ELF-1 (cell line): ENCODE results near the gene ZSCAN22.
"Not testable (repeated sequence)": the region's sequence is repeated elsewhere in the genome, so short reads cannot be mapped to it uniquely, and the experiment has no call there.

Source experiments
- DNase-seq: peaks from one replicate; pipeline ENCODE4 v3.0.0-alpha.2; 2016; ENCODE audit warnings: low read depth, low spot score

ZSCAN22 gene

DNA sequence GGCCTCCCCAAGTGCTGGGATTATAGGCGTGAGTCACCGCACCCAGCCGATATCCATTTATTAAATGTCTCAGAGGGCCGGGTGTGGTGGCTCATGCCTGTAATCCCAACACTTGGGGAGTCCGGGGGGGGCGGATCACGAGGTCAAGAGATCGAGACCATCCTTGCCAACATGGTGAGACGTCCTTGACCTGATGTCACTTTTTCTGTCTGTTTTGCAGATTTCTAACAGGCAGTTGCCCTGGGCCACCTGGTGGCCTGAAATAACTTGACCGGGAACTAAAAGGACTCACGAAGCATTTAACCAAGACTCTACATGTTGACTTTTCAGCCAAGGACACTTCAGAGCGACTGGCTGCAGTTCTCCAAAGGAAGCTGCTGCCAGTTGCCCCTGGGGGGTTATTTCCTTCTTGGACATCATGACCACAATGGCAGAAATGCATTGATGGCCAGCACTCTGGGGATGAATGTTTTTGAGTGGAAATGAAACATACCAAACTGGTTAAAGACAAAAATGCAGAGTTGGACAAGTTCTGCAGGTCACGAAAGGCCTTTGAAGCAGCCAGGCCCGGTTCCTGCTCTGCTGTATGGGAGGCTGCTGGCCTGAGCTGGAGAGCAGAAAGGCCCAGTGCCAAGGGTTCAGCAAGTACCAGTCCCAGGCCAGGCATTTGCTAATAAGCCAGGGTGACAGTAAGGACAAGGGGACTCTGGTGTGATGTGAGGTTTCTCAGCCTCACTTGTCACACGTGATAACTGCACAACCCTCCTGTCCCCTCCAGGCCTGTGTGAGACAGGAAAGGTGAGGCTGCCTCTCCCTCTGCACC lies 45.7 kb downstream of the ZSCAN22 start:
- peak; percentile 53 for DNase-seq

DNA sequence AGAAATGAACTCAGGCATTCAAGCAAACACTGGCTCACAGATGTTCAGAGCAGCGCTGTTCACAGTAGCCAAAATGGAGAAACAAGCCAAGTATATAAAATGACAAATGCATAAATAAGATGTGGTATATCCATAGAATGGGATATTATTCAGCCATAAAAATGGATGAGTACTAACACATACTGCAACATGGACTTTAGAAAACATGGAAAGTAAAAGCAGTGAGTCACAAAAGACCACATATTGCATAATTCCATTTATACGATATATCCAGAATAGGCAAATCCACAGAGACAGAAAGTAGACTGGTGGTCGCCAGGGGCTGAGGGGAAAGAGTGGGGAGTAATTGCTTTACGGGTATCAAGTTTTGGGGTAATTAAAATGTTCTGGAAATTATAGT lies 47.4 kb downstream of the ZSCAN22 start:
- DNase-seq, result no peak

DNA sequence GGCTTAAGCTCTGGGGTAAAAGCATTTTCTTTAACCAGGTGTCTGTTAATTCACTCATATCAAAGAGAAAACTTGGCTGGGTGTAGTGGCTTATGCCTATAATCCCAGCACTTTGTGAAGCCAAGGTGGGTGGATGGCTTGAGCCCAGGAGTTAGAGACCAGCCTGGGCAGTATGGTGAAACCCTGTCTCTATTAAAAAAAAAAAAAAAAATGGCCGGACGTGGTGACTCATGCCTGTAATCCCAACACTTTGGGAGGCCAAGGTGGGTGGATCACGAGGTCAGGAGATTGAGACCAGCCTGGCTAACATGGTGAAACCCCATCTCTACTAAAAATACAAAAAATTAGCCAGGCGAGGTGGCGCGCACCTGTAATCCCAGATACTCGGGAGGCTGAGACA lies 49.9 kb downstream of the ZSCAN22 start:
- DNase-seq, result not testable (repeated sequence)

DNA sequence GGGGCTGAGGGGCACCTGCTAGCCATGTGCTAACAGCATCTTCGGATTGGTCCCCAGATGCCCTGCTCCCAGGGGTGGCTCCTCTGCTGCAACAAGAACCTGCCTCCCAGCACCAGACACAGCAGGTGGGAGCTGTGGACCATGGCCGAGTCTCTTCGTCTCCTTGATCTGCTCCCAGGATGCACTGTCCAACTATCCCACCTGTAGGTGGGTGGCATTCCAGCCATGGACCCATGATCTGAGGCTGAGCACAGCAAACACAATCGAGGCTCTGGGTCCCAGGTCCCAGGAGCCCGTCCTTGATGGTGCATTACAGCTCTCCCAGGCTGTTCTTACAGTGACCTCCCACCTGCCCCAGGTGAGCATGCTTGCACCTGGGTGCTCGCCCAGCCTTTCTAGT lies 52.5 kb downstream of the ZSCAN22 start:
- no peak for DNase-seq

DNA sequence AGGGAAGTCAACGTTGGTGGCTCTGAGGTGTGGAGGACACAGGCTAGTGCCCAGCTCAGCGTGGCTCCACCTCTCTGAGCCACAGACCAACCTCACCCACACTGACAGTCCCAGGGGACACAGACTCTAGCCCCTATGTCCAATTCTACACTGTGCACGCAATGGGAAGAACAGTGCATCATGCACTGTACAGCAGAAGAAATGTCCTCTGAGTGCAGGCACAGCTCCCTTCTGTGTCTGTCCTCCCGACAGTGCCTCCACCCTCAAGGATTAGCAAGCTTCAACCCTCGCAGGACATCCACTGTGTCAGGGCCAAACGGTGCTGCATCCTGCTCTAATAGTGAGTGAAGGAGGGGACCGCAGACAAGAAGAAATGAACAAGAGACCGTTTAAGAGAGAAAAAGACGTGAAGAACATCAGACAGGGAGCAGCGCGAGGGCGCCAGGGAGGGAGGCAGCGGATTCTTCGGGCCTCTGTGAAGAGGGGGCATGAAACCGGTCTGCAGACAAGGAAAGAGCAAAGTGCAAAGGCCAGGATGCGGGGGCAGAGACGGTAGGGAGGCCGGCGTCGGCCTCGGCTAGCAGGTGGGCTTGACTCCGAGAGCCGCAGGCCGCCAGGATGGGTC lies 53.4 kb downstream of the ZSCAN22 start:
- DNase-seq, result no peak

DNA sequence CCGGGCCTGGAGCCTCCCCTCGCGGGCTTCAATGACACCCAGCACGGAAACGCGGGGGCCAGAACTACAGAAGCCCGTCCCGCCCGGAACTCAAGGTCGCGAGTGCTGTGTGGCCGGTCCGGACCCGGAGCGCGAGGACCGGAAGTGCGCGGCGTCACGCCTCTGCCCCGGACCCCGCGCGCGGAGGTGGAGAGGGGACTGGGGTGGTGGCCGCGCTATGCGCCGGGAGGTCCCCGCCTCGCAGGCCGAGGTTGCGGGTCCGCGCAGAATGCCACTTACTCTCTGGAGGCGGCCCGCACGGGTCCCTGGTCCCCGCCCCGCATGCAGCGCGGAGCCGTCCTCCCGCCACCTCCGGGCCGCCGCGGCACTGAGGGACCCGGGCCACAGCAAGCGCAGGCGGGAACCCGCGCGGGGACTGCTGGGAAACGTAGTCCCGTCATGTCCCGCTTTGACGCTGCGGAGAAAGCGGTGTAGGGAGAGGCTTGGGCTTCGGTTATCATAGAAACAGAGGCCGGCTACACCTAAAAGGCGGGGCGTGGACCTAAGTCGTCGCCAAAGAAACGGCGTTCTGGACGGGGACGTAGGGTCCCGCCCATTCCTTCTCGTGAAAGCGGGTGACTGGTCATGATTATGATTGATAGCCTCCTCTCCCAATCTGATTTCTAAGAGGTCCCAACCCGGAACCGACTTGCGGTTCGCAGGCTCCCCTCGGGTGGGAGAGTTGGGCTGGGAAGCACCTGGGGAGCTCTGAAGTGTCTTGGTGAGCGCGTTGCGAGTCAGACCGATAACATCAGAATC lies 54.1 kb downstream of the ZSCAN22 start, which contains the start of gene ZNF837:
ZNF837 (minus strand) TSS at position 369 of the 798 bp plus-strand sequence. CDS start 11,698 bp downstream, outside the sequence.
- DNase-seq, result peak; percentile 100

DNA sequence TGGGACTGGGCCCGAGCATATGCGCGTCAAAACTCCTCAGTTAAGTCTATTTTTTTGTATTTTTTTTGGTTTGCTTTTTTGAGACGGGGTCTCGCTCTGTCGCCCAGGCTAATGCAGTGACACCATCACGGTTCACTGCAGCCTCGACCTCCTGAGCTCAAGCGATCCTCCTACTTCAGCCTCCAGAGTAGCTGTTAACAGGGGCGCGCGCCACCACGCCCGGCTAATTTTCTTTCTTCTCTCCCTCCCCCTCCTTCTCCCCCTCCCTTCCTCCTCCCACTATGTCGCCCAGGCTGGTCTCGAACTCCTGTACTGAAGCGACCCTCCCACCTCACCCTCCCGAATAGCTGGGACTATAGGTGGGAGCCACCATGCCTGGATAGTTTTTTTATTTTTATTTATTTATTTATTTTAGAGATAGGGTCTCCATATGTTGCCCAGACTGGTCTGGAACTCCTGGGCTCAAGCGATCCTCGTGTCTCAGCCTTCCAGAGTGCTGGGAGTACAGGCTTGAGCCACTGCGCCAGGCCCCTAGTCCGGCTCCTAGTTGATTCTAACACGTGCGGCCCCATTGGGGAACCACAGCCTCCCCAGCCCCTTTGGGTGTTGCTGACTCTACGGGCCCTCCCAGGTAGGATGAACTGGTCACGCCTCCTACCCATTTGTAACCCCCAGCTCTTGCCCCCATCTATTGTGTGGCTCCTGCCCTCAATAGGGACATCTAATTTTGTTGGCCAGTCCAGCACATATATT lies 54.8 kb downstream of the ZSCAN22 start:
- DNase-seq, result no peak

DNA sequence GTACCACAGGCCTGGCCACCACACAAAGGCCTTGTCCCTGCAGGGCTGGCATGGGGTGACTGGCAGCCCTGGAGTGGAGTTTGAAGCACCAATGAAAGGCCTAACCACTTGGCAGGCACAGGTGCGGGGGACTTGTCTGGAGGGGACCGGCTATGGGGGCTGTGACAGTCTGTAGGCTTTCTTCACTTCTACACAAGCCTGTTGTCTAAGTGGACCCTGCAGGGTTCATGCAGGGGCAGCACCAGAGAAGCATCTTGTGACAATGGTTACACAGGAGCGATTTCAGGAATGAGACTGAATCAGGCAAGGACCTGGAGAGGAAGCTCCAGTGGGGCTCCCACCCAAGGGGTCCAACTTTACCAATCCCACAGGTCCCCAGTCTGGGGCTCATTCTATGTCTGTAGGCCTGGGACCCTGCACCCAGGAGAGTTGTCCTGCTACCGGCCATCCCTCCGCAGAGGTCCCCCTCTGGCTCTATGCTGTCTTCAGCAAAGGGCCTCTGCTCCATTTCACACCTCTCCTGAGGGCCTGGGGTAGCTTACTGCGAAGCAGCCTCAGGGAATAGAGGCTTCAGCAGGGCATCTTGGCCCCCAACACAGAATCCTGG lies 56.3 kb downstream of the ZSCAN22 start:
- no peak for DNase-seq

DNA sequence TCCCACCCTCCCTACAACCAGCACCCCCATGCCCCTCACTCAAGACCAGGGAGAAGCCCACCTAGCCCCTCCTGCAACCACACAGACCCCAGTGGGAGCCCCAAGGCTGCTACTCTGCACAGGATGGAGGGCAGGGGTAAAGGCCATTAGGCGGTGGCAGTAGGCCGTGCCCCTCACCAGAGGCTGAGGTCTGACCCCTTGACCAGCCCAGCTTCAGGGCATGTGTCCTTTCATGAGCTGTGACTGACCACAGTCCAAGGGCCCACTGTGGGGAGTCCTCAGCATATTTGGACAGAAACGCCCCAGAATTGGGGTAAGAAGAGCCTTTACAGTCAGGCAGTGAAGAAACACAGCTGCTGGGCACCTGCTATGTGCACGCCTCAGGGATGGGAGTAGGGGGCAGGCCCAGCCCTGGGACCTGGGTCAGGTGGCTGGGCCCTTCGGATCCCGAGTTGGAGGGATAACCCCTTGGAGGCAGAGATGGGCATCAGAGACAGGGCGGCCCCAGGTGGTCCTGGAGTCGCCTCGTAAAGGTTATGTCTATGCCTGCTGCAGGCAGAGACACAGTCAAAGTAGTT lies 58.6 kb downstream of the ZSCAN22 start:
- no peak for DNase-seq

DNA sequence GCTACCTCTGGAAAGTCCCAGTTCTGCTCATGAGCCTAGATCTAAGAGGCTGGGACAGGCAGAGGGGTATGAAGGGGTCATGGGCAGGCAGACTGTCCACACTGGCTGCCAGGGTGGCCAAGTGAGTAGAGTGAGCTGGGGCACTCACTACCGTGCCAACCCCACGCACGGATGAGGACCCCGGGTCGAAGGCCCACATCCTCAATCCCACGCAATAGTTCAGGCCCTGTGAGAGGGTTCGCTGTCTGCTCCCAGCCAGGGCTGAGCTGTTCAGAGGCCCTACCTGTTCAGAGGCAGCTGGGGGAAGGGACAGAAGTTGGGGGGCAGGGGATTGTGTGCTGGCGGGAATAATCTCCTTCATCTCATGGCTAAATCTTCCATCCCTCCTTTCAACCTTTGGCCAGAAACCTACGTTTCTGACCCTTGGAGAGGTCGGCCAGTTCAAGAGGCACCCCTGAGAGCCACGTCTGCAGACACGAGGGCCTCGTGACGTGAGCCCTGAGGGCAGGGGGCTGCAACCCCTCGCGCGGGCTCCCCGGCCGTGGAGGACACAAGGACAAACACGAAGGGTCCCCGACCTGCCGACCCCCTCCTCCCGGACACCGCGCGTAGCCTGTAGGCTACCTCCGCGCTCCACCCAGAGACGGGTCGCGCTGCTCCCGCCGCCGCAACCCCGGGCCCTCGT lies 59.2 kb downstream of the ZSCAN22 start:
- DNase-seq, result no peak

DNA sequence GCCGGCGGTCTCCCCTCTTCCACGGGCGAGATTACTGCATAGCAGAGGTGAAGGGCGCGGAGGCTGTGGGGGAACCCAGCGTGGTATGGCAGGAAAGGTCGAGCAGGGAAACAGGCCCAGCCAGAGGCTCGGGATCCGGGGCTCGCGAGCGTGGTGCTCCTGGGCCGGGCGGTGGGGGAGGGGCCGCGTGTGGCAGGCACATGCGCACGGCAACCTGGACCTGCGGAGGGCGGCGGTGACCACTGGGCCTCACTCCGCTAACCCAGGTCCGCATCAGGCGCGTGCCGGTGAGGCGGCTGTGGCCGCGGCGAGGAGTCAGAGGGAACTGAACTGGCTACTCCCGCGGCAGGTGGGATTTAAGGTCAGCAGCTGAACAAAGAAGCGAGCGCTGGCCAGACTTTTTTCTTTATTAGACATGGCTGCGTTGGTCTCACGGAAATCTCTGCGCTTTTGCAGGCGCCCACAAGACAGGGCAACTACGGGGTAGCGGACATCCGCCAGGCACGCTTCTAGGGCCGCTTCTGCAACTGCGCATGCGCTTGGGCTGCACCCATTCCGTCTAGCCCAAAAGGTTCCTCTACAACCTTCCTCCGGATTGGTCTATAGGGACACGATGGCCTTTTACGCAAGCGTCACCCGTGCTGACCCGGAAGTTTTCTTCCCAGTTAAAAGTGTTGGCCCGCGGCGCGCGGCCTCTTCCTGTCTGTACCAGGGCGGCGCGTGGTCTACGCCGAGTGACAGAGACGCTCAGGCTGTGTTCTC lies 60.0 kb downstream of the ZSCAN22 start, which contains the start of gene RPS5:
RPS5 (plus strand) TSS at position 694 of the 762 bp plus-strand sequence. CDS start 869 bp downstream, outside the sequence.
- peak; percentile 97 for DNase-seq

DNA sequence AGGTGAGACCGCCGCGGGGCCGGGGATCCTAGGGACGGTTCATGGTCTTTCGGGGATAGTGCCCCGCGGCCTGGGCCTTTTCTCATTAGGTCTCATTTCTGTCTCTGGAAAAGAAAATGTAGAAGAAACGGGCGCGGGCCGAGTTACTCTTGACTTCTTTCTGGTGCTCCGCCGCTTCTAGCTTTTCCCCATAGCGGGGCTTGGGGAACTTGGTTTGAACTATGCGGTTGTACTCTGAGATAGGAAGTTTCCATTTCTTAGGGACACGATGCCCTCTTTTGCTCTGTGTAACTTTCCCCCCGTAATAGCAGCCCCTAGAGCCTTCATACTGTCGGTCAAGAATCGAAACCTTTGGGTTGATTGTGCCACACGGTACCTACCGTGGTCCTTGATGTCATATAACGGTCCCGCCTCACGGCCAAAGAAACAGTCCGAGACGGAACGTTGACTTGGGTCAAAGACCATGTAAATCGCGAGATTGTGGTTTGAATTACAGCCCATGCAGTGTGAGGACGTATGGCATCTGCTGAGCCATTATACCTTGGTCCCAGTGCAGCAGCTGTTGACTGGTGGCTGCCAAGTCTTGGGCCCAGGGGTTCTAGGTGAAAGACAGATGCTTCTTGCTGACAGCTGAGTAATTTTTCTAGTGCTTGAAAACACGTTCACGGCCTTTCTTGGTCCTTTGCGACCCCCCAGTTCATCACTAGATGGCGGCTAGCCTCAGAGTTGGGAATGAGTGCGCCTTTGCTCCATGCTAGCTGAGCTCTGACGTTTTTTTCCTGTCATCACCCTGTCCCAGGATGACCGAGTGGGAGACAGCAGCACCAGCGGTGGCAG lies 60.8 kb downstream of the ZSCAN22 start:
- DNase-seq, result no peak

DNA sequence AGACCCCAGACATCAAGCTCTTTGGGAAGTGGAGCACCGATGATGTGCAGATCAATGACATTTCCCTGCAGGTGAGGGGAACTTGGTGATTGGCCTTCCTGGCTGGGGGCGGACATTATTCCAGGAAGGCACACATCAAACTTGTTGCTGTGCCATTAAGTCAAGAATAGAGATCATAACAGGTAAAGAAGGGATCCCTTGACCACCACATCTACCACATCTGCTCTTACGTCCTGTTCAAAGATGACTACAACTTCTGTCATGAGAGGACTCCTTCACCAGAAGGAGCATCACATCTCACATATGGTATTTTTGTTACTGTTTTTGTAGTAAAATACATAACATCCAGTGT lies 61.4 kb downstream of the ZSCAN22 start:
- no peak for DNase-seq
